Endothelial cell of umbilical vein (primary cell): Measurements from ENCODE around the gene SLC26A11.

Source experiments
- EZH2 ChIP-seq: IDR thresholded peaks from 2 replicates; pipeline ENCODE4 v1.6.1; 2012; ENCODE audit warnings: borderline replicate concordance, low read depth, mild to moderate bottlenecking, moderate library complexity, low read length, inconsistent platforms; ENCODE audit not compliant: severe bottlenecking
- FOS ChIP-seq: IDR thresholded peaks from 2 replicates; pipeline ENCODE4 v1.6.1; 2011; ENCODE audit warnings: mild to moderate bottlenecking, low read length, moderate library complexity, borderline replicate concordance; ENCODE audit not compliant: insufficient read depth
- GATA2 ChIP-seq: IDR thresholded peaks from 2 replicates; pipeline ENCODE4 v1.7.0; 2011; ENCODE audit warnings: low read depth, mild to moderate bottlenecking, moderate library complexity, mixed read lengths, low read length; ENCODE audit not compliant: insufficient read length, insufficient read depth
- JUN ChIP-seq: IDR thresholded peaks from 2 replicates; pipeline ENCODE4 v1.6.1; 2011; ENCODE audit warnings: borderline replicate concordance, low read depth; ENCODE audit not compliant: insufficient read length, insufficient read depth
- POLR2A ChIP-seq: IDR thresholded peaks from 2 replicates; pipeline ENCODE4 v1.6.1; 2012; ENCODE audit warnings: low read depth, mild to moderate bottlenecking, control low read depth, low read length
- TF ChIP-seq, protein P1 (sequence below), 2 donors: IDR thresholded peaks; 1 replicate in 1 of 2; 2 replicates in 1 of 2; pipeline ENCODE4 v1.5.1; 2011; ENCODE audit warnings: low read length in 2 of 2, mild to moderate bottlenecking in 2 of 2, moderate library complexity in 2 of 2, control low read depth in 1 of 2, inconsistent platforms in 1 of 2, low read depth in 1 of 2; ENCODE audit not compliant: insufficient read depth in 1 of 2; ENCODE audit errors: extremely low read depth in 1 of 2

DNA sequence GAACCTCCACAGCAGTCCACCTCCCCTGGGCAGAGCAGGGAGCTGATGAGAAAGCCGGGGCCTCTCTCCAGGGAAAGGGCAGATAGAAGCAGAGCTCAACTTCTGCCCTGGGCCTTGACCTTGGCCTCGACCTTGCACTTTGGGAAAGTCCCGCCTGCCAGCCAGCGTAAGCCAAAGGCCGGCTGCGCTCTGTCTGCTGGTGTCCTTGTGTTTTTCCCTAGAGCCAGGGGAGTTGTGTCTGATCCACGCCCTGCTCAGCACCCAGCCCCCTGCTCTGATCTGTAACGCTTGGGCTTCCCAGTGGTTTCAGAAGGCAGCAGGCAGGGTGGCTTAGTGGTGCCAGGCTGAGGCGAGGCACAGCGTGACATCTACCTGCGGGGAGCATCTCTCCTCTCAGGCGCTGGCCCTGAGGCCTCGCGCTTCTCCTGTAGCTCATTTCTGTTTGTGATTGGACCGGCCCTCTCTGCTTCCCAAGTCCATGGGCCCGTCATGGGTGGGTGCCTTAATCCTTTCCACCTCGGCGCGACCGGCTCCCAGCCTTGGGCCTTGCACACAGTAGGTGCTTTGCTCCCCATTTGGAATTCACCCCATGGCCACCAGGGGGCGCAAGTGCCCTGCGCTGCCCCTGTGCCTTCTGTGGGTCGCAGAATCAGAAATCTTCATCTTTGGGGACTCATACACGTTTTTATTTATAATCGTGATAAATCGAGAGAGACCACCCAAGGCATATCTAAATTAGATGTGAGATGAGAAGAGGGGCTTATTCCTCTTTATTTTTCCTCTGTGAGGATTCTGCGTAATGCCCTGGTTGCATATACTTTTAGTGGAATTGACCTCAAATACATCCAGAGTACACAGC, 24.3 kb upstream of the SLC26A11 start:
- TF ChIP-seq, protein P1, sequence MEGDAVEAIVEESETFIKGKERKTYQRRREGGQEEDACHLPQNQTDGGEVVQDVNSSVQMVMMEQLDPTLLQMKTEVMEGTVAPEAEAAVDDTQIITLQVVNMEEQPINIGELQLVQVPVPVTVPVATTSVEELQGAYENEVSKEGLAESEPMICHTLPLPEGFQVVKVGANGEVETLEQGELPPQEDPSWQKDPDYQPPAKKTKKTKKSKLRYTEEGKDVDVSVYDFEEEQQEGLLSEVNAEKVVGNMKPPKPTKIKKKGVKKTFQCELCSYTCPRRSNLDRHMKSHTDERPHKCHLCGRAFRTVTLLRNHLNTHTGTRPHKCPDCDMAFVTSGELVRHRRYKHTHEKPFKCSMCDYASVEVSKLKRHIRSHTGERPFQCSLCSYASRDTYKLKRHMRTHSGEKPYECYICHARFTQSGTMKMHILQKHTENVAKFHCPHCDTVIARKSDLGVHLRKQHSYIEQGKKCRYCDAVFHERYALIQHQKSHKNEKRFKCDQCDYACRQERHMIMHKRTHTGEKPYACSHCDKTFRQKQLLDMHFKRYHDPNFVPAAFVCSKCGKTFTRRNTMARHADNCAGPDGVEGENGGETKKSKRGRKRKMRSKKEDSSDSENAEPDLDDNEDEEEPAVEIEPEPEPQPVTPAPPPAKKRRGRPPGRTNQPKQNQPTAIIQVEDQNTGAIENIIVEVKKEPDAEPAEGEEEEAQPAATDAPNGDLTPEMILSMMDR (IDR thresholded peaks at IDR 0.05; ENCODE audit: extremely low read depth in 1 of 2, insufficient read depth in 1 of 2, low read depth in 1 of 2, low read length in 2 of 2), result peak; percentile 89 to 92
- no peak for TF ChIP-seq FOS
- TF ChIP-seq EZH2, result no peak
- TF ChIP-seq POLR2A, result no peak
- TF ChIP-seq GATA2, result no peak
- no peak for TF ChIP-seq JUN
